H9 (cell line): ENCODE measurements around the gene OGG1. TPM values are rescaled to one million over a fixed set of nuclear protein-coding genes. Genes with fewer than 3 reads are reported as not detected.

Experiments
- DNase-seq: peaks from one replicate; pipeline ENCODE4 v3.0.0-alpha.2; 2017
- H2AFZ ChIP-seq: one replicate; pipeline ENCODE4 v1.6.1; 2013; ENCODE audit warnings: mild to moderate bottlenecking, low read length, control low read depth, moderate library complexity
- H2AK5ac ChIP-seq: 2 replicates; pipeline ENCODE4 v1.6.1; 2013; ENCODE audit warnings: low read length, control low read depth, mixed read lengths; ENCODE audit not compliant: insufficient read length
- H2BK120ac ChIP-seq: one replicate; pipeline ENCODE4 v1.6.1; 2013; ENCODE audit warnings: low read depth, mild to moderate bottlenecking, low read length, control low read depth, inconsistent platforms; ENCODE audit not compliant: poor library complexity, severe bottlenecking
- H2BK12ac ChIP-seq: 2 replicates; pipeline ENCODE4 v1.6.1; 2013; ENCODE audit warnings: low read length, control low read depth, mixed read lengths, low read depth; ENCODE audit not compliant: insufficient read length
- H2BK15ac ChIP-seq: 2 replicates; pipeline ENCODE4 v1.6.1; 2013; ENCODE audit warnings: low read depth, low read length, control low read depth
- H2BK20ac ChIP-seq: one replicate; pipeline ENCODE4 v1.6.1; 2013; ENCODE audit warnings: low read depth, mild to moderate bottlenecking, low read length, control low read depth, inconsistent platforms; ENCODE audit not compliant: poor library complexity, severe bottlenecking
- H2BK5ac ChIP-seq: 2 replicates; pipeline ENCODE4 v1.6.1; 2013; ENCODE audit warnings: low read length, control low read depth, mixed read lengths; ENCODE audit not compliant: insufficient read length
- H3K14ac ChIP-seq: 2 replicates; pipeline ENCODE4 v1.6.1; 2013; ENCODE audit warnings: low read length, control low read depth; ENCODE audit not compliant: insufficient read depth
- H3K18ac ChIP-seq: 2 replicates; pipeline ENCODE4 v1.6.1; 2013; ENCODE audit warnings: low read depth, mild to moderate bottlenecking, mixed read lengths, low read length, control low read depth; ENCODE audit not compliant: insufficient read length
- H3K23ac ChIP-seq: 2 replicates; pipeline ENCODE4 v1.6.1; 2013; ENCODE audit warnings: low read length, control low read depth, mixed read lengths, low read depth; ENCODE audit not compliant: insufficient read length
- H3K23me2 ChIP-seq: 2 replicates; pipeline ENCODE4 v1.6.1; 2013; ENCODE audit warnings: low read depth, mild to moderate bottlenecking, mixed read lengths, low read length, control low read depth; ENCODE audit not compliant: insufficient read length, poor library complexity, severe bottlenecking
- H3K27ac ChIP-seq: 2 replicates; pipeline ENCODE4 v1.5.1; 2013; ENCODE audit warnings: low read length, control low read depth, mixed read lengths, low read depth; ENCODE audit not compliant: insufficient read length
- H3K27me3 ChIP-seq: 2 replicates; pipeline ENCODE4 v1.6.1; 2013; ENCODE audit warnings: low read length, control low read depth, inconsistent platforms; ENCODE audit not compliant: insufficient read depth
- H3K4ac ChIP-seq: 2 replicates; pipeline ENCODE4 v1.6.1; 2013; ENCODE audit warnings: low read depth, mild to moderate bottlenecking, control low read depth, inconsistent platforms, low read length, moderate library complexity
- H3K4me1 ChIP-seq: 2 replicates; pipeline ENCODE4 v1.6.1; 2013; ENCODE audit warnings: low read length, control low read depth, inconsistent platforms; ENCODE audit not compliant: insufficient read depth
- H3K4me2 ChIP-seq: 2 replicates; pipeline ENCODE4 v1.6.1; 2013; ENCODE audit warnings: low read length, control low read depth, mixed read lengths; ENCODE audit not compliant: insufficient read length, insufficient read depth
- H3K56ac ChIP-seq: 2 replicates; pipeline ENCODE4 v1.6.1; 2013; ENCODE audit warnings: low read depth, mild to moderate bottlenecking, mixed read lengths, low read length, control low read depth; ENCODE audit not compliant: insufficient read length
- H3K79me1 ChIP-seq: 2 replicates; pipeline ENCODE4 v1.6.1; 2013; ENCODE audit warnings: low read depth, mild to moderate bottlenecking, moderate library complexity, low read length, control low read depth, inconsistent platforms; ENCODE audit not compliant: insufficient read depth, poor library complexity, severe bottlenecking
- H3K79me2 ChIP-seq: 2 replicates; pipeline ENCODE4 v1.6.1; 2013; ENCODE audit warnings: low read length, control low read depth, inconsistent platforms; ENCODE audit not compliant: insufficient read depth
- H3K9ac ChIP-seq: 2 replicates; pipeline ENCODE4 v1.6.1; 2013; ENCODE audit warnings: low read length, control low read depth, mixed read lengths; ENCODE audit not compliant: insufficient read length; ENCODE audit errors: extremely low read depth
- H3K9me3 ChIP-seq: one replicate; pipeline ENCODE4 v1.6.1; 2013; ENCODE audit warnings: low read depth, low read length, inconsistent platforms; ENCODE audit not compliant: control insufficient read depth
- H3T11ph ChIP-seq: one replicate; pipeline ENCODE4 v1.6.1; 2013; ENCODE audit warnings: mild to moderate bottlenecking, low read length, control low read depth, inconsistent platforms
- H4K20me1 ChIP-seq: one replicate; pipeline ENCODE4 v1.6.1; 2013; ENCODE audit not compliant: control insufficient read depth, insufficient read length, insufficient read depth
- H4K5ac ChIP-seq: 2 replicates; pipeline ENCODE4 v1.6.1; 2013; ENCODE audit warnings: low read depth, mild to moderate bottlenecking, mixed read lengths, low read length, control low read depth; ENCODE audit not compliant: insufficient read length
- H4K8ac ChIP-seq: replicated peaks from 2 replicates; pipeline ENCODE4 v1.6.1; 2013; ENCODE audit warnings: low read length, control low read depth, mixed read lengths, low read depth; ENCODE audit not compliant: insufficient read length
- H4K91ac ChIP-seq: 2 replicates; pipeline ENCODE4 v1.6.1; 2013; ENCODE audit warnings: low read depth, mild to moderate bottlenecking, moderate library complexity, mixed read lengths, low read length, control low read depth; ENCODE audit not compliant: insufficient read length
- H3K27ac Mint-ChIP-seq, 3 experiments: 2 replicates in 2 of 3; 3 replicates in 1 of 3; pipeline ENCODE4 v1.8.0; 2020 to 2021; ENCODE audit warnings: mixed read lengths in 3 of 3, mild to moderate bottlenecking in 1 of 3, moderate library complexity in 1 of 3
- H3K27me3 Mint-ChIP-seq: 2 replicates; pipeline ENCODE4 v1.8.0; 2021; ENCODE audit warnings: low read depth, mild to moderate bottlenecking, moderate library complexity, mixed read lengths
- H3K36me3 Mint-ChIP-seq, 3 experiments: 2 replicates in 2 of 3; 3 replicates in 1 of 3; pipeline ENCODE4 v1.8.0; 2020 to 2021; ENCODE audit warnings: low read depth in 3 of 3, mixed read lengths in 3 of 3; ENCODE audit not compliant: insufficient read depth in 1 of 3
- H3K4me1 Mint-ChIP-seq, 2 experiments: 2 replicates each; pipeline ENCODE4 v1.8.0; 2020; ENCODE audit warnings: mixed read lengths in 2 of 2
- H3K4me3 Mint-ChIP-seq, 2 experiments: 2 replicates in 1 of 2; 3 replicates in 1 of 2; pipeline ENCODE4 v1.8.0; 2020 to 2021; ENCODE audit warnings: mild to moderate bottlenecking in 2 of 2, mixed read lengths in 2 of 2, moderate library complexity in 1 of 2
- H3K9me3 Mint-ChIP-seq, 2 experiments: 2 replicates in 1 of 2; 3 replicates in 1 of 2; pipeline ENCODE4 v1.8.0; 2020; ENCODE audit warnings: mild to moderate bottlenecking in 2 of 2, mixed read lengths in 2 of 2, moderate library complexity in 1 of 2
- WGBS: extraction: QIAGEN DNeasy Blood & Tissue Kit; methylation state at CpG from one replicate; pipeline ENCODE4 v1.1.7; 2013; ENCODE audit warnings: missing lambda C conversion rate, low lambda C conversion rate, mixed read lengths; ENCODE audit not compliant: insufficient read length; ENCODE audit errors: extremely low coverage; 5-methylcytosine and 5-hydroxymethylcytosine counted together
- total RNA-seq: library from RNA; stranded (reverse); gene quantifications from 2 replicates; pipeline ENCODE4 v1.2.1, GENCODE V29; 2021
- TF ChIP-seq, protein P1 (sequence below): fragments of 200-600 bp; sonication (generic); conservative IDR thresholded peaks from 3 replicates; pipeline ENCODE4 v1.8.0; 2021; ENCODE audit warnings: antibody characterized with exemption, mild to moderate bottlenecking

The OGG1 gene
- total RNA-seq, 1 experiment from 2014 or later, result 43.4 TPM

GRCh38 chr3:9781978-9782603 lies 32.3 kb downstream of the OGG1 start:
- Mint-ChIP-seq H3K9me3 (no peaks in the 10 kb centered on the region), H3K36me3 (peaks cover 18 to 64% (median 60%) of the 10 kb centered on the region in 3 experiments; a peak in 6 of 7 replicates), H3K4me3 (no peak overlapping the region; a peak in 1 of 5 replicates), H3K4me1 (peaks cover 7 to 8% of the 10 kb centered on the region in 2 experiments; a peak in 3 of 4 replicates), H3K27ac (no peak overlapping the region; a peak in 1 of 7 replicates), H3K27me3 (no peaks in the 10 kb centered on the region; the same call in 1 of the 2 replicates)
- no peak for DNase-seq
- Histone ChIP-seq H3K79me1 (no peaks in the 10 kb centered on the region), H3K4me1 (no peaks in the 10 kb centered on the region), H3K4ac (no peak overlapping the region), H2BK5ac (no peak overlapping the region), H4K20me1 (no peaks in the 10 kb centered on the region), H3K27me3 (no peaks in the 10 kb centered on the region), H4K8ac (no peak overlapping the region), H3K14ac (no peak overlapping the region), H2BK15ac (no peak overlapping the region), H3K9me3 (no peaks in the 10 kb centered on the region), H2BK20ac (no peak overlapping the region), H3K23me2 (no peaks in the 10 kb centered on the region), H3T11ph (no peak overlapping the region), H2BK120ac (no peak overlapping the region), H3K4me2 (no peak overlapping the region), H3K9ac (no peak overlapping the region), H2BK12ac (no peak overlapping the region), H3K79me2 (no peaks in the 10 kb centered on the region), H2AK5ac (no peak overlapping the region), H3K56ac (no peak overlapping the region), H2AFZ (no peak overlapping the region), H4K91ac (no peak overlapping the region), H3K27ac (no peak overlapping the region), H3K18ac (no peak overlapping the region), H4K5ac (no peak overlapping the region), H3K23ac (no peak overlapping the region)
- TF ChIP-seq, protein P1, sequence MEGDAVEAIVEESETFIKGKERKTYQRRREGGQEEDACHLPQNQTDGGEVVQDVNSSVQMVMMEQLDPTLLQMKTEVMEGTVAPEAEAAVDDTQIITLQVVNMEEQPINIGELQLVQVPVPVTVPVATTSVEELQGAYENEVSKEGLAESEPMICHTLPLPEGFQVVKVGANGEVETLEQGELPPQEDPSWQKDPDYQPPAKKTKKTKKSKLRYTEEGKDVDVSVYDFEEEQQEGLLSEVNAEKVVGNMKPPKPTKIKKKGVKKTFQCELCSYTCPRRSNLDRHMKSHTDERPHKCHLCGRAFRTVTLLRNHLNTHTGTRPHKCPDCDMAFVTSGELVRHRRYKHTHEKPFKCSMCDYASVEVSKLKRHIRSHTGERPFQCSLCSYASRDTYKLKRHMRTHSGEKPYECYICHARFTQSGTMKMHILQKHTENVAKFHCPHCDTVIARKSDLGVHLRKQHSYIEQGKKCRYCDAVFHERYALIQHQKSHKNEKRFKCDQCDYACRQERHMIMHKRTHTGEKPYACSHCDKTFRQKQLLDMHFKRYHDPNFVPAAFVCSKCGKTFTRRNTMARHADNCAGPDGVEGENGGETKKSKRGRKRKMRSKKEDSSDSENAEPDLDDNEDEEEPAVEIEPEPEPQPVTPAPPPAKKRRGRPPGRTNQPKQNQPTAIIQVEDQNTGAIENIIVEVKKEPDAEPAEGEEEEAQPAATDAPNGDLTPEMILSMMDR, result no peak
- WGBS, result no CpG with 5 or more reads among the region's 3 CpGs
